Spleen (tissue), 11 donors: Measurements from ENCODE around the gene RTBDN. TPM values are rescaled to one million over a fixed set of nuclear protein-coding genes. Genes with fewer than 3 reads are reported as not detected.

Experiments used
- DNase-seq: peaks from one replicate; pipeline ENCODE4 v3.0.0-alpha.2; 2020
- H3K27ac ChIP-seq, 8 donors: fragments of 200-600 bp; sonication (generic) in 7 of 8; 1 replicate in 4 of 8; 2 replicates in 4 of 8; pipeline versions ENCODE4 v1.5.0 to v1.8.0; 2016 to 2021; ENCODE audit warnings: inconsistent platforms in 4 of 8, mild to moderate bottlenecking in 4 of 8, moderate library complexity in 1 of 8
- H3K27me3 ChIP-seq, 7 donors: fragments of 200-600 bp; sonication (generic) in 6 of 7; replicated peaks in 1 of 7; 1 replicate in 4 of 7; 2 replicates in 3 of 7; pipeline versions ENCODE4 v1.5.0 to v1.8.0; 2016 to 2021; ENCODE audit warnings: inconsistent platforms in 3 of 7, mild to moderate bottlenecking in 1 of 7
- H3K36me3 ChIP-seq, 6 donors: fragments of 200-600 bp; sonication (generic) in 5 of 6; 1 replicate in 4 of 6; 2 replicates in 2 of 6; pipeline versions ENCODE4 v1.5.0 to v1.8.0; 2016 to 2021; ENCODE audit warnings: inconsistent platforms in 2 of 6
- H3K4me1 ChIP-seq, 6 donors: fragments of 200-600 bp; sonication (generic) in 5 of 6; 1 replicate in 3 of 6; 2 replicates in 3 of 6; pipeline versions ENCODE4 v1.5.0 to v1.8.0; 2016 to 2021; ENCODE audit warnings: inconsistent platforms in 3 of 6
- H3K4me3 ChIP-seq, 8 donors: fragments of 200-600 bp; sonication (generic) in 7 of 8; 1 replicate in 4 of 8; 2 replicates in 4 of 8; pipeline versions ENCODE4 v1.5.0 to v1.8.0; 2016 to 2021; ENCODE audit warnings: inconsistent platforms in 4 of 8, mild to moderate bottlenecking in 4 of 8, moderate library complexity in 2 of 8
- H3K9me3 ChIP-seq, 8 donors: fragments of 200-600 bp; sonication (generic) in 7 of 8; 1 replicate in 4 of 8; 2 replicates in 4 of 8; pipeline versions ENCODE4 v1.5.0 to v1.8.0; 2016 to 2021; ENCODE audit warnings: inconsistent platforms in 4 of 8
- CTCF ChIP-seq, 11 experiments: fragments of 200-600 bp in 7 of 11; fragments of 450-650 bp in 4 of 11; sonication (generic) in 4 of 11; IDR thresholded peaks in 8 of 11; conservative IDR thresholded peaks in 3 of 11; 1 replicate in 7 of 11; 2 replicates in 4 of 11; pipeline versions ENCODE4 v1.4.0 to v1.8.0; 2016 to 2021; ENCODE audit warnings: antibody characterized with exemption in 11 of 11, inconsistent platforms in 4 of 11, mild to moderate bottlenecking in 1 of 11
- POLR2A ChIP-seq, 3 donors: fragments of 450-650 bp; IDR thresholded peaks; one replicate each; pipeline ENCODE4 v1.5.1; 2017; ENCODE audit warnings: antibody characterized with exemption in 3 of 3, mild to moderate bottlenecking in 1 of 3
- POLR2AphosphoS5 ChIP-seq, 3 donors: sonication (generic); formaldehyde crosslinking; IDR thresholded peaks; one replicate each; pipeline ENCODE4 v1.5.1; 2017; ENCODE audit warnings: antibody characterized with exemption in 3 of 3
- WGBS, 5 donors: extraction: QIAGEN DNeasy Blood & Tissue Kit in 3 of 5; methylation state at CpG; one replicate each; pipeline versions ENCODE4 v1.1.5 to v1.1.7; 2013 to 2018; 5-methylcytosine and 5-hydroxymethylcytosine counted together
- intact Hi-C: fragments of 100-400 bp; cut with DNase I; formaldehyde crosslinking; loops from one replicate; pipeline ENCODE4 v1.15.0; 2023; ENCODE audit warnings: low total_unique reads
- polyA plus RNA-seq, 3 donors: library from polyadenylated mRNA; stranded (reverse); fragments of 200-250 nt; gene quantifications; one replicate each; pipeline ENCODE4 v1.2.1, GENCODE V29; 2013
- total RNA-seq, 7 donors: library from RNA; depleted of rRNA in 3 of 7; stranded (reverse); fragments of >200 nt in 3 of 7; fragmentation: NEBNext Ultra II Directional in 4 of 7; extraction: Animal tissue kit (Norgen Biotek cat#: 25700) in 4 of 7; gene quantifications; one replicate each; pipeline versions ENCODE4 v1.1.0 to v1.2.1, GENCODE V29; 2016 to 2021
- donor health status: healthy with polysubstance abuse.
- donor health status: DM: no; HTN: no; CAD: no; lungs with moderate emphysema.
- donor health status: DM: no; HTN: no; CAD: no.
- donor health status: Bipolar disorder and iron deficiency.
- donor health status: healthy.
- donor health status: DM: no; HTN: no; CAD: no.
- donor health status: DM: yes; HTN: yes; CAD: no.

Gene RTBDN
- total and polyA plus RNA-seq, 10 donors = not detected

GRCh38 chr19:12842511-12842910 lies 8.1 kb upstream of the RTBDN start:
- WGBS, 5 donors = 91 to 95% (median 92%) methylated on average over 18 of the region's 18 CpGs
- H3K9me3 ChIP-seq = peaks cover 0 to 5% (median 0%) of the 10 kb centered on the region in 8 donors
- H3K4me1 ChIP-seq = peaks cover 4 to 39% (median 24%) of the 10 kb centered on the region in 6 donors
- TF ChIP-seq POLR2AphosphoS5 (IDR thresholded peaks at IDR 0.05) (no peak), CTCF (IDR thresholded peaks at IDR 0.05 in 8 of 11, conservative IDR thresholded peaks at IDR 0.05 in 3 of 11) (no peak), POLR2A (IDR thresholded peaks at IDR 0.05) (no peak)
- no peaks in the 10 kb centered on the region for H3K36me3 ChIP-seq
- intact Hi-C loops = no loop called here
- no peak overlapping the region for H3K4me3 ChIP-seq
- H3K27me3 ChIP-seq = peaks cover 9 to 100% (median 70%) of the 10 kb centered on the region in 7 donors
- H3K27ac ChIP-seq = no peak overlapping the region
- no peak for DNase-seq

GRCh38 chr19:12841094-12841493 lies 6.7 kb upstream of the RTBDN start:
- peaks cover 0 to 5% (median 0%) of the 10 kb centered on the region in 8 donors for H3K9me3 ChIP-seq
- no peaks in the 10 kb centered on the region for H3K36me3 ChIP-seq
- 5 to 7% (median 6%) methylated on average over 23 to 29 of the region's 29 CpGs for WGBS, 5 donors
- peaks cover 9 to 100% (median 84%) of the 10 kb centered on the region in 7 donors for H3K27me3 ChIP-seq
- intact Hi-C loops = no loop called here
- no peak overlapping the region for H3K27ac ChIP-seq
- DNase-seq = no peak
- H3K4me1 ChIP-seq = peaks cover 0 to 36% (median 20%) of the 10 kb centered on the region in 6 donors
- peak overlapping the region in 4 of 8 donors; percentile 2 to 53 (median 8) for H3K4me3 ChIP-seq
- no peak for TF ChIP-seq CTCF (IDR thresholded peaks at IDR 0.05 in 8 of 11, conservative IDR thresholded peaks at IDR 0.05 in 3 of 11)
- no peak for TF ChIP-seq POLR2A (IDR thresholded peaks at IDR 0.05)
- TF ChIP-seq POLR2AphosphoS5 (IDR thresholded peaks at IDR 0.05) = no peak

- Histone ChIP-seq H3K36me3 (no peaks in the 10 kb centered on the region), H3K4me1 (peaks cover 0 to 42% (median 20%) of the 10 kb centered on the region in 6 donors), H3K9me3 (peaks cover 0 to 6% (median 0%) of the 10 kb centered on the region in 8 donors), H3K4me3 (peak overlapping the region in 4 of 8 donors; percentile 2 to 53 (median 8)), H3K27me3 (peaks cover 9 to 100% (median 91%) of the 10 kb centered on the region in 7 donors), H3K27ac (no peak overlapping the region)
- intact Hi-C loops = no loop called here
- DNase-seq = no peak
- TF ChIP-seq POLR2AphosphoS5 (IDR thresholded peaks at IDR 0.05) = no peak
- TF ChIP-seq CTCF (IDR thresholded peaks at IDR 0.05 in 8 of 11, conservative IDR thresholded peaks at IDR 0.05 in 3 of 11) = no peak
- TF ChIP-seq POLR2A (IDR thresholded peaks at IDR 0.05) = no peak
- 19 to 34% (median 28%) methylated on average over 33 to 43 of the region's 43 CpGs for WGBS, 5 donors
Observed at GRCh38 chr19:12840091-12841079, 6.0 kb upstream of the RTBDN start.
